IMR-90 (cell line): ENCODE data around the gene MARK2.

Source experiments
- ELK1 ChIP-seq: fragments of 150-350 bp; IDR thresholded peaks from 2 replicates; pipeline ENCODE4 v1.6.1; 2016; ENCODE audit warnings: low read depth, mild to moderate bottlenecking, low read length, moderate library complexity, borderline replicate concordance
- FOS ChIP-seq: fragments of 150-350 bp; IDR thresholded peaks from 2 replicates; pipeline ENCODE4 v1.6.1; 2016; ENCODE audit warnings: low read depth, low read length
- NFE2L2 ChIP-seq: fragments of 150-350 bp; IDR thresholded peaks from 2 replicates; pipeline ENCODE4 v1.6.1; 2016; ENCODE audit warnings: low read depth, mild to moderate bottlenecking, low read length
- POLR2A ChIP-seq: IDR thresholded peaks from 2 replicates; pipeline ENCODE4 v1.6.1; 2012; ENCODE audit warnings: mild to moderate bottlenecking, low read depth, low read length
- RAD21 ChIP-seq: IDR thresholded peaks from 2 replicates; pipeline ENCODE4 v1.6.1; 2012; ENCODE audit warnings: low read length, improper control_type of control experiment
- SMC3 ChIP-seq: fragments of 150-350 bp; IDR thresholded peaks from 2 replicates; pipeline ENCODE4 v1.6.1; 2016; ENCODE audit warnings: low read depth, mild to moderate bottlenecking, antibody characterized with exemption, low read length, moderate library complexity
- TF ChIP-seq, protein P1 (sequence below): conservative IDR thresholded peaks from 2 replicates; pipeline ENCODE4 v1.5.1; 2012; ENCODE audit warnings: mild to moderate bottlenecking, low read depth, low read length, improper control_type of control experiment
- TF ChIP-seq, protein P2 (sequence below): fragments of 150-350 bp; IDR thresholded peaks from 2 replicates; pipeline ENCODE4 v1.6.1; 2017; ENCODE audit warnings: mild to moderate bottlenecking, antibody characterized with exemption, low read length, low read depth

GRCh38 chr11:63915961-63916836 is 77.3 kb downstream of the MARK2 start:
- TF ChIP-seq POLR2A: no peak
- no peak for TF ChIP-seq ELK1
- TF ChIP-seq, protein P1, sequence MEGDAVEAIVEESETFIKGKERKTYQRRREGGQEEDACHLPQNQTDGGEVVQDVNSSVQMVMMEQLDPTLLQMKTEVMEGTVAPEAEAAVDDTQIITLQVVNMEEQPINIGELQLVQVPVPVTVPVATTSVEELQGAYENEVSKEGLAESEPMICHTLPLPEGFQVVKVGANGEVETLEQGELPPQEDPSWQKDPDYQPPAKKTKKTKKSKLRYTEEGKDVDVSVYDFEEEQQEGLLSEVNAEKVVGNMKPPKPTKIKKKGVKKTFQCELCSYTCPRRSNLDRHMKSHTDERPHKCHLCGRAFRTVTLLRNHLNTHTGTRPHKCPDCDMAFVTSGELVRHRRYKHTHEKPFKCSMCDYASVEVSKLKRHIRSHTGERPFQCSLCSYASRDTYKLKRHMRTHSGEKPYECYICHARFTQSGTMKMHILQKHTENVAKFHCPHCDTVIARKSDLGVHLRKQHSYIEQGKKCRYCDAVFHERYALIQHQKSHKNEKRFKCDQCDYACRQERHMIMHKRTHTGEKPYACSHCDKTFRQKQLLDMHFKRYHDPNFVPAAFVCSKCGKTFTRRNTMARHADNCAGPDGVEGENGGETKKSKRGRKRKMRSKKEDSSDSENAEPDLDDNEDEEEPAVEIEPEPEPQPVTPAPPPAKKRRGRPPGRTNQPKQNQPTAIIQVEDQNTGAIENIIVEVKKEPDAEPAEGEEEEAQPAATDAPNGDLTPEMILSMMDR: peak; percentile 46
- TF ChIP-seq NFE2L2: no peak
- no peak for TF ChIP-seq SMC3
- peak; percentile 31 for TF ChIP-seq RAD21
- TF ChIP-seq, protein P2, sequence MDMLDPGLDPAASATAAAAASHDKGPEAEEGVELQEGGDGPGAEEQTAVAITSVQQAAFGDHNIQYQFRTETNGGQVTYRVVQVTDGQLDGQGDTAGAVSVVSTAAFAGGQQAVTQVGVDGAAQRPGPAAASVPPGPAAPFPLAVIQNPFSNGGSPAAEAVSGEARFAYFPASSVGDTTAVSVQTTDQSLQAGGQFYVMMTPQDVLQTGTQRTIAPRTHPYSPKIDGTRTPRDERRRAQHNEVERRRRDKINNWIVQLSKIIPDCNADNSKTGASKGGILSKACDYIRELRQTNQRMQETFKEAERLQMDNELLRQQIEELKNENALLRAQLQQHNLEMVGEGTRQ: no peak
- no peak for TF ChIP-seq FOS
